NK-92 (cell line): ENCODE results near the gene NT5DC4.

Experiments
- DNase-seq: peaks from one replicate; lab custom pipeline; 2025; ENCODE audit not compliant: unreplicated experiment; lab: John Stamatoyannopoulos, UW

Gene NT5DC4

GRCh38 chr2:112720785-112721184 lies at the start of gene NT5DC4:
TSS of gene NT5DC4 (plus strand) at chr2:112721020. CDS start at chr2:112721080, 60 bp downstream.
- no peak for DNase-seq

GRCh38 chr2:112671801-112672200 lies 49.0 kb upstream of the NT5DC4 start:
- DNase-seq, result no peak

- no peak for DNase-seq
Measured at GRCh38 chr2:112673008-112673407, 47.8 kb upstream of the NT5DC4 start.

GRCh38 chr2:112674229-112674628 lies 46.6 kb upstream of the NT5DC4 start:
- DNase-seq, result no peak

DNA sequence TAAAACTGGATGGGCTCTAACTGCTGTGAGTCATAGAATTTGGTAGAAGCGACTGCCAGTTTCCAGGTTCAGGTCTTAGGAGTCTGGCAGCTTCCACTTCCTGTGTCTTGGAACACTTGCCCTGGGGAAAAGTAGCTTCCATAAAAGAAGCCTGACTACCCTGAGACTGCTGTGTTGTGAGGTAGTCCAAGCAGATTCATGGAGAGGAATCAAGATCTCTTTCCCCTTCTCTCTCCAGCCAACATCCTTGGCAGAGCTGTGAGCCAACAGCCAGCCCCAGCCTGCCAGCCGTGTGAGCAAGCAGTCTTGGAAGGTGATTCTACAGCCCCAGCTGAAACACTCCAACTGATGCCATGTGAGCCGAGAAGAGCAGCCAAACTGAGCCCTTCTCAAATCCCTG lies 41.3 kb upstream of the NT5DC4 start:
- no peak for DNase-seq

DNA sequence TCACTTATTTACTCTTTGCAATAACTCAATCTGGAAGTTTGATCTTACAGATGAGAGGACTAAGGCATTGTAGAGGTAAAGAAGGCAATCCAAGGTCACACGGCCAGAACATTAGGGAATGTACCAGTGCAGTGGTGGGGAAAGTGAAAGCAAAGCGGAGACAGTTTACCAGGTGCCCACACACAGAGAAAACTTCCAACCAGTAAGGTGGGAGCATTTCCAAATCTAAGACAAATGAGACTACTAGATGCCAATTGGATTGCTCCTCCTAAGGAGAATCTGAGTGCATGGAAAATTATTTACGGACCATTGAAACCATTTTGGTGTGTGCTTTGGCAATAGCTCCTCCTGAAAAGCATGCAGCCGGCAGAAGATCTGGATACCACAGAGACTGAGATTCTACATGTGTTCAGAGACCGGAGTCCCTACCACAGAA lies 40.1 kb upstream of the NT5DC4 start:
- no peak for DNase-seq

DNA sequence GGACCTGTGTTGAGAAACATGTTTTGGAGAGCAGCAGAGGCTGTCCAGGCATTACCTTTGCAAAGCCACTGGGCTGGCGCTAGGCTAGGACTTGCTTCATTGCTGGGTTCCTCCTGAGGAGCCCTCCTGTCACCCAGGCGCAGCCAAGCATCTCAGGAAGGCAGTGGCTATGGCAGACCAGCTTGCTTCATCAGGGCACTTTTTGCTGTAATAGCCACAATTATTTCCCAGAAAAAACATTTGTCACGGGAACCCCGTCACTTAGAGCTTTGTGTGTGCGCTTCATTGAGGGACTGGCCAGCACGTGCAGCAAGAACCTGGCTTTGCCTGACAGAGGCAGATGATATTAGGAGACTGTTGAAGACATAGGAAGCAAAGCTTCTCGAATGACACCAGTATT lies 38.7 kb upstream of the NT5DC4 start:
- no peak for DNase-seq

DNA sequence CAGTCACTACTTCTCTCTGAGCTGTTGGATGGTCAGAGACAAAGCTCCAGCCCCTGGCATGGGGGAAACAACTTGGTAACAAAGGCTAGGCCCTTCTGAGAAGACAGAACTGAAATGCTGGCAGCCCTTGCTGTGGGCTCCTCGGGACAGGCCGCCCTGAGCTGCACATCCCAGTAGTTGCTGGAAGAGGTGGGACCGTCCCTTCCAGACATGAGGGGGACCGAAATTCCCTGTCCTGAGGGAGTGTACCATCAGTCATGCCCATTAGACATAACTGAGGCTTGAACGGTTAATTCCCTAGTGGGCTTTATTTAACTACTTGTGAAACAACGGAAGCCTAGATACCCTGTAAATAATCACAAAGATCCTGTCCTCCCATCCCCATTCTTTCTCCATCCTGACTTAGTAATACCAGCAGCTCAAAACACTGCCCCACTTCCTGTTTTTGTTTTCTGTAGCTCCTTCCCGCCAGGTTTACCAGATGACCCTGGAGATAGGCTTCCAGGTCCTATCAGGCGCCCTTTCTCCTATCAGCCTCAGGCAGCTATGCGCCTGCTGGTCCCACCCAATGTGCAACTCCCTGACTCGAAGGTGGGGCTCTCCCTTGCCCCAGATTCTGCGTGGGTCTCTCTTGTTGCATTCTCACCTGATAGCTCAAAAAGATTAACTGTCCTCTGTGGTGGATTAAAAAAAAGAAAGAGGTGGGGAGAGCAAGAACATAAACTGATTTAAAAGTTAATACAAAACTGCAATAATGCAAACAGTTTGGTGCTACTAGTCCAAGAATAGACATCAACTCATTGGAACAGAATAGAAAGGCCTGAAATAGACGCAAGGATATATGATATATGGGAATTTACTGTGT lies 37.0 kb upstream of the NT5DC4 start:
- no peak for DNase-seq

GRCh38 chr2:112684415-112684775 lies 36.4 kb upstream of the NT5DC4 start:
- DNase-seq, result no peak

DNA sequence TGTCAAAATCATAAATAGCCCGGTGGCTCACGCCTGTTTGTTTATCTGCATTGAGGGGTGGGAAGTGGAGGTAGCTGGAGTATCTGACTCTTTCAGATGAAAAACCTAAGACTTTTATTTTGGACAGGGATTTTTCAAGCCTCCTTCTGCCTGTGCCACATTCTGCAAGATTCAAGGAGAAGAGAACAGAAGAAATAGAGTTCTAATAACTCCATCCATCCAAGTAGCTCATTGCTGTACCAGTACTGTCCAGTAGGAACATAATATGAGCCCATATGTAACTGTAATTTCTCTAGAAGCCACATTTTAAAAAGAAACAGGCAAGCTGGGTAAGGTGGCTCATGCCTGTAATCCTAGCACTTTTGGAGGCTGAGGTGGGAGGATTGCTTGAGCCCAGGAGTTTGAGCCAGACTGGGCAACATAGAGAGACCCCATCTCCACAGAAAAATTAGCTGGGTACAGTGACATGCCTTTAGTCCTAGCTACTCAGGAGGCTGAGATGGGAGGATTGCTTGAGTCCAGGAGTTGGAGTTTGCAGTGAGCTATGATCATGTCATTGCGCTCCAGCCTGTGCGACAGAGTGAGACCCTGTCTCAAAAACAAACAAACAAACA lies 35.4 kb upstream of the NT5DC4 start:
- no peak for DNase-seq

DNA sequence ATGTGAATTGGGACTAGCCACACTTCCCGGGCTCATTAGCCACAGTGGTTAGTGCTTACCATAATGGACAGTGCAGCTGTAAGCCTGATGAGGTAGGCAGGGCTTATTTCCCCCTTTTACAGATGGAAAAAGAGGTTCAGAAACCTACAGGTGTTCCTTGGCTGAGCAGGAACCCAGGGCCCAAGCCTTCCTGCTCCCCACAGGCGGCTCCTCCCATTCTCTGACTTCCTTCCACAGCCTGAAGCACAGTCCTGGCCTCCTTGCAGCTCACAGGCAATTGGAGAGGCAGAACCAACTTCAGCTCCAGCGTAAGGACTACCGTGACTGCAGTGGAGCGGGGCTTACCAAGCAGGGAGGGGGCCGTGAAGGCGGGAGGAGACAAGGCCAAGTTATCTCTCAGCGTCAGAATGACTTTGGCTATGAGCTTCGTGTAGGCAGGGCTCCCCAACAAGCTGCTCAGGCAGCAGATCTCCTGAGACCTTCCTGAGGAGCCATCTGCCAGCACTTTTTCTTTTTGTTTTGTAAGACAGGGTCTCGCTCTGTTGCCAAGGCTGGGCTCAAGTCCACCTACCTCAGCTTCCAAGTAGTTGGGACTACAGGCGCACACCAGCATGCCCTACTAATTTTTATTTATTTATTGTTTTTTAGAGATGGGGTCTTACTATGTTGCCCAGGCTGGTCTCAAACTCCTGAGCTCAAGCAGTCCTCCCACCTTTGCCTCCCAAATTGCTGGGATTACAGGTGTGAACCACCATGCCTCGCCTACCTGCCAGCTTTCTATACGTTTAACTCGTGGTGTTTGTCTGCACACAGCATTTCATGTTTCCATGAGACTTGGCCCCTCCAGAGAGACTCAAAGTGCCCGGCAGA lies 34.2 kb upstream of the NT5DC4 start:
- no peak for DNase-seq

GRCh38 chr2:112687522-112687921 lies 33.3 kb upstream of the NT5DC4 start:
- no peak for DNase-seq

GRCh38 chr2:112688086-112688880 lies 32.5 kb upstream of the NT5DC4 start:
- no peak for DNase-seq

DNA sequence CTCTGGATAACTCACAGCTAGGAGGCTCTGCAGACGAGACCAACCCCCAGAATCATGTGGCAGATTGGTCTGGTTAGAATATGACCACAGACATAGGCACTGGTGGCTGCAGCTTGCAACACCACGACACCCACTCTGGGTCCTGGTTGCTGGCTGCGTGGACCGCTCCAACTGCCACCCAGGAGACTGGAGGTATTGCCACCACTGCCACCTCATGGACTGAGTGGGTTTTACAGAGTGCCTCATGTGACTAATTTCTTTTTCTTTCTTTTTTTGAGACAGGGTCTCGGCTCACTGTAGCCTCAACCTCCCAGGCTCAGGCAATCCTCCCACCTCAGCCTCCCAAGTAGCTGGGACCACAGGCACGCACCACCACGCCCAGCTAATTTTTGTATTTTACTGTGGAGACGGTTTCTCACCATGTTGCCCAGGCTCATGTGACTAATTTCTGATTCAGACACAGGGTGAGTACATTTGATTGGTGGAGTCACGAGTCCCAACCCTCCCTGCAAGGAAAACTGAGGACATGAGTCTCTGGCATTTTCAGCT lies 29.9 kb upstream of the NT5DC4 start:
- DNase-seq, result no peak

- DNase-seq, result no peak
Measured at GRCh38 chr2:112691881-112692281, 28.9 kb upstream of the NT5DC4 start.

DNA sequence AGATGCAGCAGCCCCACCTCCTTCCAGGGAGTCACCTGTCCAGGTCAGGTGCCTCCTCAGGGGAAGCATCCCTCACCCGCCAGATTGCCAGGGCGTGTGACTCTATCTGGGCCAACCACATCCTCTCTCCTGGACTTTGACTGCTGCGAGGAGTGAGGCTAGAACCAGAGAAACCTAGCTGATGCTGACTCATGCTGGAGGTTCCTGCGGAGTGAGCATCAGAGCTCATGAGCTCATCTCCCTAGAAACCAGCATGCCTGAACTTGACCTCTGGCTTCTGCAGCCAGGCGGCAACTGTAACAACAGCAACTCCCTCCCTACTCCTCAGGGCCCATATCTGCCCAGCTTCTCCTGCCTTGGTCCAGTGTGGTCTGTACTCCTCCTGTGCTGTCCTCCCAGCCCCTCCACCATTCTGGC lies 28.3 kb upstream of the NT5DC4 start:
- DNase-seq, result no peak

GRCh38 chr2:112692918-112693317 lies 27.9 kb upstream of the NT5DC4 start:
- no peak for DNase-seq

DNA sequence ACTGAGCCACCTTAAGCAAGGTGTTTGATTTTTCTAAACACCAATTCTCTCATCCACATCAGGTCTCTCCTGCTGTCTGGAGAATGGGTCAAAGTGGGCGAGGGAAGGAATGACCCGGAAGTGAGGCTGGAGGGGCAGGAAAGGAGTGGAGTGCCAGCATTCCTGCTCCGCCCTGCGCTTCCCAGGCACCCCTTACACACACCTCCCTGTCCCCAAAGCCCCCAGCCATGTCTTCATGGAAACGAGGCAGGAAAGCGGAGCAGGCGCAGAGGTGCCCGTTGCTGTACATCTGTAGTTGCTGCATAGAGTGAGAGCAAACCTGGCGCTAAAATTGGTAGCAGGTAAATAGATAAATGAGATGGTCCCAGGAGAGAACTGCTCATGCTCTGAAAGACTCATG lies 27.2 kb upstream of the NT5DC4 start:
- no peak for DNase-seq

DNA sequence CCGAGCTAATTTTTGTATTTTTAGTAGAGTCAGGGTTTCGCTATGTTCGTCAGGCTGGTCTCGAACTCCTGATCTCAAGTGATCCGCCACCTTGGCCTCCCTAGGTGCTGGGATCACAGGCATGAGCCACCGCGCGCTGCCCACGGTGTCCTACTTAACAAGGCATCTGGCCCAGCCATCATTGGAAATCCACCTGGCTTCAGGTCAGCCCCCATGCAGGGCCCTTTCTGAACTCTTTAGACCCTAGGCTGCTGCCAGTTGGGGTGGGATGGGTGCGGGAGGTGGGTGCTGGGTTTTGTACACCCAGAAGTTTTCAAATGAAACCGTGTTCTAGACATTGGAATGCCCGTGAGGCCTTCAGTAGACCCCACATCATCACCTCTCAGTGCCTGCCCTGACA lies 26.6 kb upstream of the NT5DC4 start:
- DNase-seq, result no peak

DNA sequence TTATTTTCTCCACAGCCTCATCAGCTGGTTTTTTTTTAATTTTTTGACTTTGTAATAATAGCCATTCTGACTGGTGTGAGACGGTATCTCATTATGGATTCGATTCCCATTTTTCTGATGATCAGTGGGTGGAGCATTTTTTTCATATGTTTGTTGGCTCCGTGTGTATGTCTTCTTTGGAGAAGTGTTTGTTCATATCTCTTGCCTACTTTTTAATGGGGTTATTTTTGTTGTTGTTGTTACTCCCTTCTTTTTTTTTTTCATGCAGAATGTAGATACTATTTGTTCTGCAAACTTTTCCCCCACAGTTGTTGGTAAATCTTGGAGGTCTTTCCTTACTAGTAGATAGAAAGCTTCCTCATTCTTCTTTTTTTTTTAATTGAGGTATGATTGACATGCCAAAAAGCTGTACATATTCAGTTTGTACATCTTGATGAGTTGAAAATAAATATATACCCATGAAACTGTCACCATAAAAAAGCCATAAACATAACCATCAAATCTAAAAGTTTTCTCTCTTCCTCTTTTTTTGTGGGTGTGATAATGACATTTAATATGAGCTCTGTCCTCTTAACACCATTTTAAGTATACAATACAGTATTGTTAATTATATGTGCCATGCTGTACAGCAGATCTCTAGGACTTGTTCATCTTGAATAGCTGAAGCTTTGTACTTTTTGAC lies 21.8 kb upstream of the NT5DC4 start:
- no peak for DNase-seq
